ENCODE data around the gene USP12. TPM values are rescaled to one million over a fixed set of nuclear protein-coding genes. Genes with fewer than 3 reads are reported as not detected.

The USP12 gene
- total RNA-seq, 4 donors from 2014 or later, result 25.9 to 57.2 (median 47.8) TPM

GRCh38 chr13:27139565-27139964 is 32.0 kb downstream of the USP12 start:
- TF ChIP-seq POLR2A (IDR thresholded peaks at IDR 0.05), result no peak
- no peak for TF ChIP-seq POLR2AphosphoS5 (IDR thresholded peaks at IDR 0.05)
- no peak for TF ChIP-seq EP300 (IDR thresholded peaks at IDR 0.05; ENCODE audit: low read depth)
- TF ChIP-seq CTCF (IDR thresholded peaks at IDR 0.05), result no peak
- H3K27ac ChIP-seq, result no peak overlapping the region
- in situ Hi-C loops (cut with MboI; ENCODE audit: low pct_ligation_motif_present in 1 of 4, low pct_unique_long_range_greater_than_20kb in 1 of 4, low sequenced_read_pairs in 3 of 4), result no loop called here
- H3K27me3 ChIP-seq, result no peaks in the 10 kb centered on the region
- H3K9me3 ChIP-seq, result no peaks in the 10 kb centered on the region
- WGBS, 2 donors (ENCODE audit: low coverage in 1 of 2), result 94% methylated on average over 2 of the region's 2 CpGs; no CpG with 5 or more reads in 1 of the 2 donors
- DNase-seq, result no peak
- intact Hi-C loops (cut with DNase I; ENCODE audit: low total_unique reads), result no loop called here
- no peaks in the 10 kb centered on the region for H3K36me3 ChIP-seq
- peaks cover 0 to 24% (median 1%) of the 10 kb centered on the region in 4 donors for H3K4me1 ChIP-seq
- no peak overlapping the region for H3K4me3 ChIP-seq

GRCh38 chr13:27138457-27139093 is 33.0 kb downstream of the USP12 start:
- Histone ChIP-seq H3K27ac (no peak overlapping the region), H3K4me3 (no peak overlapping the region), H3K9me3 (no peaks in the 10 kb centered on the region), H3K4me1 (peaks cover 0 to 33% (median 1%) of the 10 kb centered on the region in 4 donors), H3K36me3 (no peaks in the 10 kb centered on the region), H3K27me3 (no peaks in the 10 kb centered on the region)
- DNase-seq, result no peak
- TF ChIP-seq EP300 (IDR thresholded peaks at IDR 0.05; ENCODE audit: low read depth) (no peak), POLR2AphosphoS5 (IDR thresholded peaks at IDR 0.05) (no peak), CTCF (IDR thresholded peaks at IDR 0.05) (no peak), POLR2A (IDR thresholded peaks at IDR 0.05) (no peak)
- intact Hi-C loops (cut with DNase I; ENCODE audit: low total_unique reads), result no loop called here
- in situ Hi-C loops (cut with MboI; ENCODE audit: low pct_ligation_motif_present in 1 of 4, low pct_unique_long_range_greater_than_20kb in 1 of 4, low sequenced_read_pairs in 3 of 4), result no loop called here
- 92 to 95% methylated on average over 4 of the region's 4 CpGs for WGBS, 2 donors (ENCODE audit: low coverage in 1 of 2)

- Histone ChIP-seq H3K27me3 (no peaks in the 10 kb centered on the region), H3K4me1 (peaks cover 0 to 40% (median 4%) of the 10 kb centered on the region in 4 donors), H3K9me3 (no peaks in the 10 kb centered on the region), H3K4me3 (no peak overlapping the region), H3K36me3 (no peaks in the 10 kb centered on the region), H3K27ac (no peak overlapping the region)
- in situ Hi-C loops (cut with MboI; ENCODE audit: low pct_ligation_motif_present in 1 of 4, low pct_unique_long_range_greater_than_20kb in 1 of 4, low sequenced_read_pairs in 3 of 4) (no loop called here), intact Hi-C loops (cut with DNase I; ENCODE audit: low total_unique reads) (no loop called here)
- WGBS, 2 donors (ENCODE audit: low coverage in 1 of 2), result 94% methylated on average over 7 of the region's 7 CpGs; no CpG with 5 or more reads in 1 of the 2 donors
- no peak for TF ChIP-seq POLR2A (IDR thresholded peaks at IDR 0.05)
- no peak for TF ChIP-seq POLR2AphosphoS5 (IDR thresholded peaks at IDR 0.05)
- no peak for TF ChIP-seq EP300 (IDR thresholded peaks at IDR 0.05; ENCODE audit: low read depth)
- TF ChIP-seq CTCF (IDR thresholded peaks at IDR 0.05), result no peak
- DNase-seq, result no peak
Measured at GRCh38 chr13:27137759-27138158, 33.9 kb downstream of the USP12 start.

- no peak for TF ChIP-seq EP300 (IDR thresholded peaks at IDR 0.05; ENCODE audit: low read depth)
- no peak for TF ChIP-seq POLR2AphosphoS5 (IDR thresholded peaks at IDR 0.05)
- TF ChIP-seq CTCF (IDR thresholded peaks at IDR 0.05), result no peak
- no peak for TF ChIP-seq POLR2A (IDR thresholded peaks at IDR 0.05)
- Histone ChIP-seq H3K4me1 (peaks cover 0 to 64% (median 16%) of the 10 kb centered on the region in 4 donors), H3K9me3 (no peaks in the 10 kb centered on the region), H3K27ac (no peak overlapping the region), H3K4me3 (no peak overlapping the region), H3K36me3 (no peaks in the 10 kb centered on the region), H3K27me3 (no peaks in the 10 kb centered on the region)
- intact Hi-C loops (cut with DNase I; ENCODE audit: low total_unique reads), result no loop called here
- DNase-seq, result no peak
- in situ Hi-C loops (cut with MboI; ENCODE audit: low pct_ligation_motif_present in 1 of 4, low pct_unique_long_range_greater_than_20kb in 1 of 4, low sequenced_read_pairs in 3 of 4), result no loop called here
- 57 to 69% methylated on average over 4 to 5 of the region's 5 CpGs for WGBS, 2 donors (ENCODE audit: low coverage in 1 of 2)
Measured at GRCh38 chr13:27135023-27135422, 36.6 kb downstream of the USP12 start.
